Progenitor cell of endocrine pancreas (in vitro differentiated cells): ENCODE results near the gene BCAR3. TPM values are rescaled to one million over a fixed set of nuclear protein-coding genes. Genes with fewer than 3 reads are reported as not detected.

ENCODE experiments used
- DNase-seq: peaks from one replicate; pipeline ENCODE4 v3.0.0; 2021; ENCODE audit warnings: low spot score; ENCODE audit not compliant: unreplicated experiment
- H3K27ac Mint-ChIP-seq: 2 replicates; pipeline ENCODE4 v1.8.0; 2021; ENCODE audit warnings: mild to moderate bottlenecking, moderate library complexity, mixed read lengths
- H3K27me3 Mint-ChIP-seq: 2 replicates; pipeline ENCODE4 v1.8.0; 2021; ENCODE audit warnings: mixed read lengths
- H3K36me3 Mint-ChIP-seq: 2 replicates; pipeline ENCODE4 v1.8.0; 2022; ENCODE audit warnings: mixed read lengths; ENCODE audit not compliant: insufficient read depth
- H3K4me1 Mint-ChIP-seq: 2 replicates; pipeline ENCODE4 v1.8.0; 2021; ENCODE audit warnings: low read depth, mixed read lengths
- H3K4me3 Mint-ChIP-seq: 2 replicates; pipeline ENCODE4 v1.8.0; 2021; ENCODE audit warnings: low read depth, mild to moderate bottlenecking, moderate library complexity, mixed read lengths
- H3K9me3 Mint-ChIP-seq: 2 replicates; pipeline ENCODE4 v1.8.0; 2021; ENCODE audit warnings: low read depth, mixed read lengths
- total RNA-seq: library from RNA; stranded (reverse); gene quantifications from 2 replicates; pipeline ENCODE4 v1.2.1, GENCODE V29; 2021
- TF ChIP-seq, protein P1 (sequence below): fragments of 200-600 bp; sonication (generic); IDR thresholded peaks from one replicate; pipeline ENCODE4 v1.5.0; 2021; ENCODE audit warnings: antibody characterized with exemption, mild to moderate bottlenecking; ENCODE audit not compliant: unreplicated experiment

BCAR3 gene
- total RNA-seq, 1 donor from 2014 or later, result 7.1 TPM

DNA sequence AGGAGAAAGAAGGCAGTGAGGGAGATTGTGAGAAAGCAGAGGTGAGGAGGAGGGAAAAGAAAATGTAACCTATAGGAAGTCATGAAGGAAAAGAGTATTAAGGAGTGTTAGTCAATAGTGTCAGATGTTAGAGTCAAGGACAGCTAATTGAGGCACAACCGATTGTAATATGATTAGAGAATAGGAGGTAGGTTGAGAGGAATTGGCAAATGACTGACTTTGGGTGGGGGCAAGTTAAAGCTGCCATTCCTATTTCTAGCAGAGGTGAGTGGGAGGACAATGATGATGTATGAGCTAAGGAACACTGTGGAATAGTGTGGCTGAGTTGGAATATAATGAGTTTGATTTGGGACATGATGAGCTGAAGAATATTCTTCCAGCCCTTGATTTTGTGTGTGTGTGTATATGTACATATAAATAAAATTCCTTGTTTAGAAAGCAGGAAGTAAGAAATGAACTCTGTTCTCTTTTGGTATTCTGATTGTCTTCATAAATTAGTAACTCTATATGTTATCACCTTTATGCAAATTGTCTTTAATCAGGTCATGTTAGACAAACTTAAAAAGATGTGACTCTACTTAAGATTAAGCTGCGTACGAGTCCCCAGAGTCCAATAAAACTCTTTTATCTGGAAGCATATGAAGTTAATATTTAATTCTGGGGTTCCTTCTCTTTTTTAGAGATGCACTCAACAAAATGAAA is 135.3 kb downstream of the BCAR3 start:
- no peak for DNase-seq
- TF ChIP-seq, protein P1, sequence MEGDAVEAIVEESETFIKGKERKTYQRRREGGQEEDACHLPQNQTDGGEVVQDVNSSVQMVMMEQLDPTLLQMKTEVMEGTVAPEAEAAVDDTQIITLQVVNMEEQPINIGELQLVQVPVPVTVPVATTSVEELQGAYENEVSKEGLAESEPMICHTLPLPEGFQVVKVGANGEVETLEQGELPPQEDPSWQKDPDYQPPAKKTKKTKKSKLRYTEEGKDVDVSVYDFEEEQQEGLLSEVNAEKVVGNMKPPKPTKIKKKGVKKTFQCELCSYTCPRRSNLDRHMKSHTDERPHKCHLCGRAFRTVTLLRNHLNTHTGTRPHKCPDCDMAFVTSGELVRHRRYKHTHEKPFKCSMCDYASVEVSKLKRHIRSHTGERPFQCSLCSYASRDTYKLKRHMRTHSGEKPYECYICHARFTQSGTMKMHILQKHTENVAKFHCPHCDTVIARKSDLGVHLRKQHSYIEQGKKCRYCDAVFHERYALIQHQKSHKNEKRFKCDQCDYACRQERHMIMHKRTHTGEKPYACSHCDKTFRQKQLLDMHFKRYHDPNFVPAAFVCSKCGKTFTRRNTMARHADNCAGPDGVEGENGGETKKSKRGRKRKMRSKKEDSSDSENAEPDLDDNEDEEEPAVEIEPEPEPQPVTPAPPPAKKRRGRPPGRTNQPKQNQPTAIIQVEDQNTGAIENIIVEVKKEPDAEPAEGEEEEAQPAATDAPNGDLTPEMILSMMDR, result no peak
- H3K9me3 Mint-ChIP-seq, result no peaks in the 10 kb centered on the region
- no peak overlapping the region for H3K4me3 Mint-ChIP-seq
- peak overlapping the region; percentile 3 for H3K27ac Mint-ChIP-seq
- H3K36me3 Mint-ChIP-seq, result peaks cover 21% of the 10 kb centered on the region
- H3K27me3 Mint-ChIP-seq, result no peaks in the 10 kb centered on the region
- H3K4me1 Mint-ChIP-seq, result peaks cover 6% of the 10 kb centered on the region

DNA sequence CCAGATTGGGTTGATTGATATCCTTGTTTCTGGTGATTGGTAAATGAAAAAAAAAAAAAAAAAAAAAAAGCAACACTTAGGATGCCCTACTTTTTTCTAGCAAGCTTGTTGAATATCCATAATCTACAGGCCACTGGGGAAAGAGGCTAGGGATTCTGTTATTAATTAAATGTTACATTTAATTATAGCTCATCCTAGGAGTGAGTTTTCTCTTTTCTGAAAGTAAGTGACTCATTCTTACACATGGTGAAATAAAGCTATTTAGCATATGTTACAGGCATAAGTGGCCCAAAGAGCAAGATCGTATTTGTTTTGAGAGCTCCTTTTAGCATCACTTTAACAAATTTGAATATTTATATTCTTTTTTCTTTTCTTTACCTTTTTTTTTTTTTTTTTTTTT is 139.2 kb downstream of the BCAR3 start:
- Mint-ChIP-seq H3K4me3 (no peak overlapping the region), H3K27me3 (no peaks in the 10 kb centered on the region), H3K27ac (no peak overlapping the region), H3K36me3 (peaks cover 19% of the 10 kb centered on the region), H3K9me3 (no peaks in the 10 kb centered on the region), H3K4me1 (peaks cover 5% of the 10 kb centered on the region)
- DNase-seq, result no peak
- TF ChIP-seq, protein P1, result no peak

- no peaks in the 10 kb centered on the region for H3K9me3 Mint-ChIP-seq
Observed at GRCh38 chr1:93541045-93541444, 140.6 kb downstream of the BCAR3 start.

DNA sequence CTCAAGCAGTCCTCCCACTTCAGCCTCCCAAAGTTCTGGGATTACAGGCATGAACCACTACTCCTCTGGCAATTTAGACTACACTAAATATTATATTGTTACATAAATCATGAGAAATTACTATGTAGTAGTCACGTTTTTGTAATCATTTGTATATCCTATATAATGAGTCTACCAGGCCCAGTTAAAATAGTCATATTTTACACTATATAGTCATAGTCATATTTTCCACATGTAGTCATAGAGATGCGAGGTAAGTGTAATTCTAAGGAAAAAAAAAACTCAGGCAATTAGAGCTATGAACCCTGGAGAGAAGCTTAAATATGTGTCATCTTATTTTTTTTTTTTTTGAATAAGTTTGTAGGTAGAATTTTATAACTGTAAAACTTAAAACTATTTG is 143.7 kb downstream of the BCAR3 start:
- no peaks in the 10 kb centered on the region for H3K4me1 Mint-ChIP-seq
- no peak overlapping the region for H3K4me3 Mint-ChIP-seq
- peaks cover 16% of the 10 kb centered on the region for H3K36me3 Mint-ChIP-seq
- no peak overlapping the region for H3K27ac Mint-ChIP-seq
- TF ChIP-seq, protein P1, result no peak
- DNase-seq, result no peak
- H3K27me3 Mint-ChIP-seq, result no peaks in the 10 kb centered on the region
- H3K9me3 Mint-ChIP-seq, result no peaks in the 10 kb centered on the region

More at GRCh38 chr1:93541045-93541444, 140.6 kb downstream of the BCAR3 start:
- no peaks in the 10 kb centered on the region for H3K27me3 Mint-ChIP-seq
- H3K4me3 Mint-ChIP-seq, result no peak overlapping the region
- no peak for DNase-seq
- H3K27ac Mint-ChIP-seq, result no peak overlapping the region
- peaks cover 2% of the 10 kb centered on the region for H3K4me1 Mint-ChIP-seq
- H3K36me3 Mint-ChIP-seq, result peaks cover 17% of the 10 kb centered on the region
- TF ChIP-seq, protein P1, result no peak

DNA sequence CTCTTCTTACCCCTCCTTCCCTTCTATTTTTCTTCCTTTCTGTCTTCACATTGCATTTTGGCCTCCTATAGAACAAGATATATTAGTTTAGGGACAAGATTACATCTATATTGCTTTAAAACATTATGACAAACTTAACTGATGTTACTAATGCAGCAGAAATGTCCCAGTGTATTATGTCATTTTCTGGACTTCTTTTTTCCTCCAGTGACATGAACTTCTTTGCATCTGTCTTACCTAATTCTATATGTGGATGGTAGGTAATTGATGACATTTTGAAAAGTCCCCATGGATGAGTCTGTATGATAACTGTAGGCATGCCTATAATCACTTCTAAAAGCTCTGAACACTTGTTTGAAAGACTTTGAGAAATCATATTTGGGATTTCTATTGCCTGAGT is 144.2 kb downstream of the BCAR3 start:
- no peak for DNase-seq
- no peaks in the 10 kb centered on the region for H3K27me3 Mint-ChIP-seq
- H3K36me3 Mint-ChIP-seq, result peaks cover 21% of the 10 kb centered on the region
- H3K9me3 Mint-ChIP-seq, result no peaks in the 10 kb centered on the region
- H3K4me1 Mint-ChIP-seq, result no peaks in the 10 kb centered on the region
- H3K27ac Mint-ChIP-seq, result peak overlapping the region; percentile 78
- TF ChIP-seq, protein P1, result no peak
- H3K4me3 Mint-ChIP-seq, result no peak overlapping the region
